Islet precursor cell (in vitro differentiated cells): Measurements from ENCODE around the gene PDE10A.

ENCODE experiments used
- DNase-seq: peaks from one replicate; pipeline ENCODE4 v3.0.0-alpha.2; 2018

Gene PDE10A

GRCh38 chr6:165456286-165456685, 206.8 kb downstream of the PDE10A start:
- no peak for DNase-seq

GRCh38 chr6:165455488-165455887, 207.6 kb downstream of the PDE10A start:
- no peak for DNase-seq

- DNase-seq = no peak
These were observed 209.6 kb downstream of the PDE10A start for GRCh38 chr6:165453395-165453794.

GRCh38 chr6:165451838-165452237, 211.2 kb downstream of the PDE10A start:
- no peak for DNase-seq

- no peak for DNase-seq
These were observed 214.8 kb downstream of the PDE10A start for GRCh38 chr6:165448210-165448609.

- no peak for DNase-seq
These were observed 215.9 kb downstream of the PDE10A start for GRCh38 chr6:165447141-165447540.

GRCh38 chr6:165446331-165446730, 216.7 kb downstream of the PDE10A start:
- DNase-seq = no peak

- no peak for DNase-seq
These were observed 219.6 kb downstream of the PDE10A start for GRCh38 chr6:165443462-165443861.

- DNase-seq = no peak
These were observed 221.9 kb downstream of the PDE10A start for GRCh38 chr6:165441181-165441580.

GRCh38 chr6:165439928-165440554, 223.0 kb downstream of the PDE10A start:
- no peak for DNase-seq

- DNase-seq = no peak
These were observed 236.1 kb downstream of the PDE10A start for GRCh38 chr6:165426892-165427291.

GRCh38 chr6:165422192-165422591, 240.8 kb downstream of the PDE10A start:
- DNase-seq = no peak

- no peak for DNase-seq
These were observed 245.7 kb downstream of the PDE10A start for GRCh38 chr6:165417278-165417865.

GRCh38 chr6:165404697-165405096, 258.3 kb downstream of the PDE10A start:
- DNase-seq = no peak

GRCh38 chr6:165404296-165404695, 258.7 kb downstream of the PDE10A start:
- no peak for DNase-seq

GRCh38 chr6:165403006-165403595, 259.9 kb downstream of the PDE10A start:
- DNase-seq = peak; percentile 54

GRCh38 chr6:165401092-165401491, 261.9 kb downstream of the PDE10A start:
- DNase-seq = no peak

GRCh38 chr6:165390475-165390874, 272.6 kb downstream of the PDE10A start:
- DNase-seq = no peak

GRCh38 chr6:165389534-165389933, 273.5 kb downstream of the PDE10A start:
- no peak for DNase-seq

- no peak for DNase-seq
These were observed 279.7 kb downstream of the PDE10A start for GRCh38 chr6:165383323-165383722.

- DNase-seq = no peak
These were observed 286.9 kb downstream of the PDE10A start for GRCh38 chr6:165376100-165376499.

- no peak for DNase-seq
These were observed 297.7 kb downstream of the PDE10A start for GRCh38 chr6:165365371-165365770.

GRCh38 chr6:165345700-165346099, 317.3 kb downstream of the PDE10A start:
- DNase-seq = no peak

- DNase-seq = no peak
These were observed 322.5 kb downstream of the PDE10A start for GRCh38 chr6:165340532-165340931.

- no peak for DNase-seq
These were observed 337.4 kb downstream of the PDE10A start for GRCh38 chr6:165325609-165326008.
